DND-41 (cell line): Measurements from ENCODE around the gene TPM1.

Experiments used
- ATAC-seq: fragments of 200-7000 bp; cut with Tn5 transposase; 3 replicates; pipeline ENCODE4 v1.9.1; 2021; ENCODE audit warnings: low read depth; ENCODE audit not compliant: insufficient read depth
- DNase-seq: peaks from one replicate; pipeline ENCODE4 v3.0.0-alpha.2; 2020
- H2AFZ ChIP-seq: 2 replicates; pipeline ENCODE4 v1.6.0; 2012; ENCODE audit warnings: low read depth, low read length
- H3K27ac ChIP-seq: 2 replicates; pipeline ENCODE4 v1.5.1; 2012; ENCODE audit warnings: low read length, inconsistent platforms
- H3K27me3 ChIP-seq: fragments of 200-600 bp; sonication (generic); 2 replicates; pipeline ENCODE4 v1.6.0; 2012; ENCODE audit warnings: low read length, mild to moderate bottlenecking, inconsistent platforms; ENCODE audit not compliant: insufficient read depth, poor library complexity
- H3K36me3 ChIP-seq: 2 replicates; pipeline ENCODE4 v1.5.1; 2012; ENCODE audit warnings: low read length, inconsistent platforms; ENCODE audit not compliant: insufficient read depth
- H3K4me1 ChIP-seq: 2 replicates; pipeline ENCODE4 v1.5.1; 2012; ENCODE audit warnings: mild to moderate bottlenecking, low read length; ENCODE audit not compliant: insufficient read depth
- H3K4me2 ChIP-seq: 2 replicates; pipeline ENCODE4 v1.6.0; 2012; ENCODE audit warnings: mild to moderate bottlenecking, moderate library complexity, low read length, inconsistent platforms; ENCODE audit not compliant: insufficient read depth
- H3K4me3 ChIP-seq, 2 experiments: fragments of 200-600 bp in 1 of 2; shearing (Covaris generic) in 1 of 2; 2 replicates each; pipeline ENCODE4 v1.5.1; 2012 to 2016; ENCODE audit warnings: inconsistent platforms in 2 of 2, low read length in 2 of 2, mild to moderate bottlenecking in 2 of 2, low read depth in 1 of 2, moderate library complexity in 1 of 2
- H3K79me2 ChIP-seq: 2 replicates; pipeline ENCODE4 v1.6.0; 2012; ENCODE audit warnings: low read length, inconsistent platforms; ENCODE audit not compliant: insufficient read depth
- H3K9ac ChIP-seq: 2 replicates; pipeline ENCODE4 v1.6.0; 2012; ENCODE audit warnings: low read depth, mild to moderate bottlenecking, inconsistent platforms, low read length, moderate library complexity
- H3K9me3 ChIP-seq: 2 replicates; pipeline ENCODE4 v1.5.1; 2012; ENCODE audit warnings: low read length, moderate library complexity, mild to moderate bottlenecking, inconsistent platforms; ENCODE audit not compliant: insufficient read depth, severe bottlenecking
- H4K20me1 ChIP-seq: 2 replicates; pipeline ENCODE4 v1.6.0; 2012; ENCODE audit warnings: low read length; ENCODE audit not compliant: insufficient read depth
- CTCF ChIP-seq: IDR thresholded peaks from 2 replicates; pipeline ENCODE4 v1.5.1; 2012; ENCODE audit warnings: borderline replicate concordance, low read length, moderate library complexity, mild to moderate bottlenecking; ENCODE audit not compliant: poor library complexity, severe bottlenecking; ENCODE audit errors: extremely low read depth
- EZH2 ChIP-seq: IDR thresholded peaks from 3 replicates; pipeline ENCODE4 v1.6.1; 2012; ENCODE audit warnings: borderline replicate concordance, low read depth, mild to moderate bottlenecking, moderate library complexity, low read length, inconsistent platforms; ENCODE audit not compliant: severe bottlenecking

The TPM1 gene

GRCh38 chr15:63066272-63066671 lies 23.7 kb downstream of the TPM1 start:
- H3K27me3 ChIP-seq, result no peaks in the 10 kb centered on the region
- TF ChIP-seq CTCF (no peak), EZH2 (no peak)
- no peak overlapping the region for H3K4me2 ChIP-seq
- H3K27ac ChIP-seq, result no peak overlapping the region
- H3K79me2 ChIP-seq, result no peaks in the 10 kb centered on the region
- no peaks in the 10 kb centered on the region for H3K9me3 ChIP-seq
- H3K9ac ChIP-seq, result no peak overlapping the region
- H2AFZ ChIP-seq, result no peak overlapping the region
- H3K4me3 ChIP-seq, result no peak overlapping the region
- no peaks in the 10 kb centered on the region for H4K20me1 ChIP-seq
- H3K4me1 ChIP-seq, result no peaks in the 10 kb centered on the region
- no peak for ATAC-seq
- H3K36me3 ChIP-seq, result peaks cover 8% of the 10 kb centered on the region
- no peak for DNase-seq

- H3K36me3 ChIP-seq, result peaks cover 4% of the 10 kb centered on the region; the same call in 1 of the 2 replicates
- no peak for TF ChIP-seq CTCF
- TF ChIP-seq EZH2, result no peak
- ATAC-seq, result no peak
- H3K79me2 ChIP-seq, result no peaks in the 10 kb centered on the region
- H3K4me1 ChIP-seq, result no peaks in the 10 kb centered on the region
- no peaks in the 10 kb centered on the region for H3K27me3 ChIP-seq
- no peak overlapping the region for H2AFZ ChIP-seq
- DNase-seq, result no peak
- no peak overlapping the region for H3K9ac ChIP-seq
- H3K27ac ChIP-seq, result no peak overlapping the region
- no peak overlapping the region for H3K4me2 ChIP-seq
- H4K20me1 ChIP-seq, result no peaks in the 10 kb centered on the region
- no peaks in the 10 kb centered on the region for H3K9me3 ChIP-seq
- no peak overlapping the region for H3K4me3 ChIP-seq
These were observed 24.8 kb downstream of the TPM1 start for GRCh38 chr15:63067306-63067705.

- Histone ChIP-seq H3K4me3 (no peak overlapping the region), H3K9ac (no peak overlapping the region)
- no peak for ATAC-seq
These were observed 25.6 kb downstream of the TPM1 start for GRCh38 chr15:63067976-63068743.

More at GRCh38 chr15:63067976-63068743, 25.6 kb downstream of the TPM1 start:
- H3K9me3 ChIP-seq, result no peaks in the 10 kb centered on the region
- H3K4me1 ChIP-seq, result no peaks in the 10 kb centered on the region
- H3K27me3 ChIP-seq, result no peaks in the 10 kb centered on the region
- H2AFZ ChIP-seq, result no peak overlapping the region
- peaks cover 4% of the 10 kb centered on the region; the same call in 1 of the 2 replicates for H3K36me3 ChIP-seq
- H3K4me2 ChIP-seq, result no peak overlapping the region
- TF ChIP-seq CTCF (no peak), EZH2 (no peak)
- no peaks in the 10 kb centered on the region for H4K20me1 ChIP-seq
- no peak for DNase-seq
- H3K79me2 ChIP-seq, result no peaks in the 10 kb centered on the region
- no peak overlapping the region for H3K27ac ChIP-seq
